GM20431 (cell line): Measurements from ENCODE around the gene OR10H2.

ENCODE experiments used
- in situ Hi-C: fragments of 300-500 bp; cut with MseI, MboI; formaldehyde crosslinking; loops from one replicate; pipeline ENCODE4 v1.15.0; 2020; ENCODE audit warnings: low sequenced_read_pairs; ENCODE audit not compliant: unreplicated experiment

OR10H2 gene

DNA sequence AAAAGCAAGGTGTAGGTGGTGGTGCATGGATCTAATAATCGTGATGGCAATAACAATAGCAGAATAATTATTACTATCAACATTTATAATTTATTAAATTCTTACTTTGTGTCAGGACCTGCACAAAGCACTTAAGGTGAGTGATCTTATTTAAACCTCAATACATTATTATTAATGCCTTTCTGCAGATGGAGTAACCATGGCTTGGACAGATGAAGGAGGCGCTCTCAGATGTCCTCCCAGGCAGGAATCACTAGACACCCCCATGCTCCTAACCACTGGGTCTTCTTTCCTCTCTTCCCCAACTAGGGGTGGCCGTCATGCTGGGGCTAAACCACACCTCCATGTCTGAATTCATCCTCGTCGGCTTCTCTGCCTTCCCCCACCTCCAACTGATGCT lies at the start of gene OR10H2:
Gene OR10H2 (plus strand): TSS at position 301 of the 400 bp plus-strand sequence. CDS start 20 bp downstream, at position 321.
- in situ Hi-C loops: no loop called here

GRCh38 chr19:15679089-15679488 lies 48.7 kb upstream of the OR10H2 start:
- in situ Hi-C loops: loop anchor here (5.0 kb wide), 1 partner anchor 98 kb away; no protein-coding TSS in a partner anchor

DNA sequence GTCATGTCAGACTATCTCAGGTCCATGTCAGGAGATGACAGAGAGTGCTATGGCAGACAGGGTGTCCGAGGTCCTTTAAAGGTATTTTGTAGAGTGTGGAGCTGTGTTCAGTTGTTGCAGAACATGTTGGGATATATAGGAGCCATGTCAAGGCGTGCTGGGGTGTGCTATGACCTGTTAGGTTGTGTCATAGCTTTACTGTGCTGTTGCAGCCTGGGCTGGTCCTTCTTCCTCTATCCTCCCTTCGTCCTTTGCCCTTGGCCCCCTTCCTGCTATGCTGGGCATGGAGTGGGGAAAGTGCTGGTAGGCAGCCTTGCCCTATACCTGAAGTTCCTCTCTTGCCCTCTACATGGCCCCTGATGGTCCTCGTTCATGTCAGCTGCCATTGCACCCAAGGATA lies 48.0 kb upstream of the OR10H2 start:
- in situ Hi-C loops: loop anchor here (5.0 kb wide), 1 partner anchor 97 kb away; no protein-coding TSS in a partner anchor

DNA sequence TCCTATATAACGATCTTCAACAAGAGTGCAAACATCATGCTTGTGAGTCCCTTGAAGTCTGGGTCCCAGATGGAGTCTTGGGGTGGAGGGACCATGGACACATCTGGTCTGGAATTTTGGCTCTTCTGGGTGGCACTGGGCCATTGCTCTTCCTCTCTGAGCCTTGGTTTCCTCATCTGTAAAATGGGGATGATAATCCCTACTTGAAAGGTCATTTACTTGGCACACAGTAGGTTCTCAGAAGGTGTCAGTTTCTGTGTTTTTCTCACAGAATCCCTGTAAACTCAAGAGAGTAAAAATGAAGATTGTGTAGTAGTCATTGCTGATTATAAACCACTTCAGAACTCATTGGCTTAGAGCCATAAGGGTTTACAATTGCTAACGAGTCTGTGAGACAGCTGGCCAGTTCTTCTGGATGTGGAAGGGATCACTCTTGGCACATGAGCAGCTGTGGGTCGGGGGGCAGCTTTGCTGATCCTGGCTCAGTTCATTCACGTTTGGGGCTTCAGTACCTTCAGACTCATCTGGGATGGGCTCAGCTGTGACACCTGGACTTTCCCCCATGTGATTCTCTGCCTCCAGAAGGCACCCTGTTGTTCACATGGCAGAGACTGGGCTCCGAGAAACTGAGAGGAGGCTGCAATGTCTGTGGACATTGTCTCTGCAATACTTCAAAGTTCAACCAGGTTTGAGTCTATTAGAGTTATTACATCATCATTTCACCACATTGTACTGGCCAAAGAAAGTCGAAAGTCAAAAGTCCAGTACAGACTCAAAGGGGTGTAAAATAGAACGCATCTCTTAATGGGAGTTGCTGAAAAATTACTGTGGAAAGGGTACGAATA lies 47.1 kb upstream of the OR10H2 start:
- in situ Hi-C loops: no loop called here

DNA sequence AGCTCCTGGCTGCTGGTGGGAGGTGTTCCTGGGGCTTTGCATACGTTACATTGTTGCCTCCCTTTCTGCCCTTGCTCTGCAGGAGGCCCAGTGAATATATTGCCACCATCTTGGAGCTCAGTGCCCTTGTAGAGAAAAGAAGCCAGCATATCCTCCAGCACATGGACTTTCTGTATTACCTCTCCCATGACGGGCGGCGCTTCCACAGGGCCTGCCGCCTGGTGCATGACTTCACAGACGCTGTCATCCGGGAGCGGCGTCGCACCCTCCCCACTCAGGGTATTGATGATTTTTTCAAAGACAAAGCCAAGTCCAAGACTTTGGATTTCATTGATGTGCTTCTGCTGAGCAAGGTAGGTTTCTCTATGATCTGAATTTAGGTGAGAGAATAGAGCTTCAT lies 44.4 kb upstream of the OR10H2 start:
- in situ Hi-C loops: no loop called here

DNA sequence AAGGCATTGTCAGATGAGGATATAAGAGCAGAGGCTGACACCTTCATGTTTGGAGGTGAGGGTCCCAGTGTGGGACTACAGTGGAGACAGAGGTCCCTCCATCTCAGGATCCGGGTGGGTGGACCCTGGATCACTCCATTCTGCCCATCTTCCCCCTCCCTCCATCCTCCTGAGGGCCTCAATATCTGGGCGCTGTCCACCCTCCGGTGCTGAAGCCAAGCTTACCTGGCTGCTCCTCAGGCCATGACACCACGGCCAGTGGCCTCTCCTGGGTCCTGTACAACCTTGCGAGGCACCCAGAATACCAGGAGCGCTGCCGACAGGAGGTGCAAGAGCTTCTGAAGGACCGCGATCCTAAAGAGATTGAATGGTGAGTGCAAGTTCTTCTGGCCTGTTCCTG lies 43.0 kb upstream of the OR10H2 start:
- in situ Hi-C loops: no loop called here

- in situ Hi-C loops: no loop called here
Measured at GRCh38 chr19:15696654-15697194, 31.1 kb upstream of the OR10H2 start.

DNA sequence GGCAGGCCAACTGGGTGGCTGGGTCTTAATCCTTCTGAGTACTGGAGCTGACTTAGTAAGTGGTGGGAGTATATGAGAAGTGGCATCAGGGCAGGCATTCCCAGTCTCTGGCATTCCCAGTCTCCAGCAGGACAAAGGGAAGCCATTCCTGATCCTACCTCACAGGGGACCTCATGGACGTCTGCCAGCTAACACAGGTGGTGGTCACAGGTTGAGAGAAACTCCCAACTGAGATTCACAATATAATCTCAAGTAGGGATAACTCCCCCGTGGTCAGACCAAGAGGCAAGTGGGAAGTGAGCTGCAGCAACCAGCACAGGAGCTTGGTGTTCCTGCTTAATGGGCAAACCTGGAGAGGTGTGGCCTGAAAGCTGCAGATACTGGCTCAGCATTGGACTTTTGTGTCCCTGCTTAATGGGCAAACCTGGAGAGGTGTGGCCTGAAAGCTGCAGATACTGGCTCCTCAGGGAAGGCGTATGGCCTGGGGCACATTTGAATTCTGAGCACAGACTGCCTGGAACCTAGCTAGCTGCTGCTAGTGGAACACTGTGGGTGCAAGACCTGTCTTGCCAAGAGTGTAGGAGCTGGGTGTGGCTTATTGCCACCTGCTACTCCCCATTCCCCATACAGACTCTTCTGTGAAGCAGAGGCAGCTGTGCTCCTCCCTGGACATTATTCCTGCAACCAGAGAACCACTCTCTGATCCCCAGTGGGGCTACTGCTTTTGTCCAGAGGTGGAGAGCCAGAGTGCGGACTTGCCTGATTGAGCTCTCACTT lies 25.9 kb upstream of the OR10H2 start:
- in situ Hi-C loops: no loop called here

GRCh38 chr19:15702534-15702930 lies 25.3 kb upstream of the OR10H2 start:
- in situ Hi-C loops: no loop called here

DNA sequence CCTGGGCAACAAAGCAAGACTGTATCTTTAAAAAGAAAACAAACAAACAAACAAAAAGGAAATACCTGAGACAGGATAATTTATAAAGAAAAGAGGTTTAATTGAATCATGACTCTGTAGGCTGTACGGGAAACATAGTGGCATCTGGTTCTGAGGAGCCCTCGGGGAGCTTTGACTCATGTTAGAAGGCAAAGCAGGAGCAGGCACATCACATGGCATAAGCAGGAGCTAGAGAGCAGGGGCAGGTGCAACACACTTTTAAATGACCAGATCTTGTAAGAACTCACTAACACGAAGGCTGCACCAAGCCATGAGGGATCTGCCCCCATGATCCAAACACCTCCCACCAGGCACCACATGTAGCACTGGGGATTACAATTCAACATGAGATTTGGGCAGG lies 13.2 kb upstream of the OR10H2 start:
- in situ Hi-C loops: no loop called here

DNA sequence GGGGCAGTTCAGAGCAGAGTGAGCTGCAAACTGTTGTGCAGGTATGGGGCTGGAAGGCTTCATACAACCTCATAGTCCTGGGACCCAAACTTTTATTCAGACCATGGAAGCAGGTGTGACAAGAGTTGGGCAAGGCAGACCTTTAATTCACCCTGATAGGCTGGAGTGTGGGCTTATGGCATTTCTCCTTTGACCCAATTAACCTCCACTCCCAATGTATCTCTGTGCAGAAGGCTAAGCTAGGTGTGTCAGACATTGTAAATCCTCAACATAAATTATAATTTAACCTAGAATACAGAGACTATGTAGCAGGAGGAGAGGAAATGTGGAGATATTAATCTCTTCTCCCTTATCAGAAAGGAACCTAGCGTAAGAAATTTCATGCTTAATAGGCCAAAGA lies 12.2 kb upstream of the OR10H2 start:
- in situ Hi-C loops: no loop called here

DNA sequence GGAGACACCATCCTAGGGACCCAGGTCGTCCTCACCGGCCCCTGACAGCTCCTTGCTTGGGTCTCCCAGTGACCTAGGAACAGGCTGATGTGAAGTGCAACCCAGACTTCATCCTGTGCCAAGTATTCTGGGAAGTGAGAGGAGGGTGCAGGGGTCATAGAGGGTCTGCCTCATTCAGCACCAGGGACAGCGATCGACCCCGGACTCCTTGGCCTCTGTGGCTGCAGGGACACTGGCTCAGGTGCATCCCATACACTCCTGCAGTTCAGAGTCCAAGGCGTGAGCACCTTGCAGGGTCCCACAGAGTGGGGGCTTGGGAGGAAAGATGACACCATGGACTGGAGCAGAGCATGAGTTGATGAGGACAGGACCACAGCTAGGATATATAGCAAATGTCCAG lies 10.0 kb upstream of the OR10H2 start:
- in situ Hi-C loops: no loop called here

DNA sequence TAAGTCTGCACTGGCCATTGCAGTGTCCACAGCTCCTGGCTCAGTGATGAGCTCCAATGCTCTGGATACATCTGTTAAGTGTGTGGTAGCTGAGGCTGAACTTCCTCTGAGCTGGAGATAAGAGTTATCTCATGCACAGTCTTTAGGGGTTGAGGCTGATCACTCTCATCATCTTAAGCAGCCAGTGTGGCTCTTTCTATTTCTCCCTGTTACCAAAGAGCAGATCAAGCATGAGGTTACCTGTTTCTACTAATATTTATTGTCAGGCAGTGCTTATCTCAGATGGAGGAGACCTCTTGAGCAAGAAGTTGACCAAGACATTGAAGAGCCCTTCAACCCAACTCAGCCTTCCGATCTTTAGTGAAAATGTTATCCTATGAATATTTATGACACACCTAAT lies 6.6 kb upstream of the OR10H2 start:
- in situ Hi-C loops: no loop called here

- in situ Hi-C loops: no loop called here
Measured at GRCh38 chr19:15722956-15723355, 4.9 kb upstream of the OR10H2 start.

DNA sequence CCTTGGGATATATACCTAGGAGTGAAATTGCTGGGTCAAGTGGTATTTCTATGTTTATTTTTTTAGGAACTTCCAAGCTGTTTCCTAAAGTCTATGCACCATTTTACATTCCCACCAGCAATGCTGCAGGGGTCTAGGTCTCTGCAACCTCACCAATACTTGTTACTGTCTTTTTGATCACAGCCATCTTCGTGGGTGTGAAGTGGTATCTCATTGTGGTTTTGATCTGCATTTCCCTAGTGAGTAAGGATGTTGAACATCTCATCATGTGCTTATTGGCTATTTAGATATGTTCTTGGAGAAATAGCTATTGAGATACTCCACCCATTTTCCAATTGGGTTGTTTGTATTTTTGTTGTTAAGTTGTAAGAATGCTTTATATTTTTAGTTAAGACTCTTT lies 2.7 kb downstream of the OR10H2 start:
- in situ Hi-C loops: no loop called here

GRCh38 chr19:15732388-15732787 lies 4.6 kb downstream of the OR10H2 start:
- in situ Hi-C loops: no loop called here

GRCh38 chr19:15733895-15734294 lies 6.1 kb downstream of the OR10H2 start:
- in situ Hi-C loops: no loop called here

- in situ Hi-C loops: no loop called here
Measured at GRCh38 chr19:15737722-15738121, 9.9 kb downstream of the OR10H2 start, which contains the start of gene OR10H3. OR10H3 (plus strand) TSS chr19:15737985; CDS start chr19:15741393, 3,408 bp downstream.

DNA sequence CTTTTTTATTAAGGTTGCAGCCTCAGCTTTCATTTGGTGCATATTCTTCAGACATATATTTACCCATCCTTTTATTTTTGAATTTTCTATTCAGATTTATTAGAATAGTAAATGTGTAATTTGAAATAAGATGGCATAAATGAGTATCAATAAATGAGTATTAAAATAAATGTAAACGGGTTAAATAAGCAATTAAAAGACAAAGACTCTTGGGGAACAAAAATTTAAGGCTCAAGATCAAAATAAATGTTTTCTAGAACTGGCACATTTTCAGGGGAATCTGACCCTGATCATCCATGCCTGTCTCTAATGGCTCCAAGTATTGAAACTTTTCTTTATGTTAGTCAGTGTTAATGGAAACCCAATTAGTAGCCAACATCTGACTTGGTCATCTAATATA lies 13.0 kb downstream of the OR10H2 start:
- in situ Hi-C loops: no loop called here

- in situ Hi-C loops: no loop called here
Measured at GRCh38 chr19:15748239-15748638, 20.4 kb downstream of the OR10H2 start.

- in situ Hi-C loops: no loop called here
Measured at GRCh38 chr19:15758379-15758778, 30.6 kb downstream of the OR10H2 start.
